ENCODE measurements around the gene FANCE. TPM values are rescaled to one million over a fixed set of nuclear protein-coding genes. Genes with fewer than 3 reads are reported as not detected.

Gene FANCE
- total and polyA plus RNA-seq, 9 of the 15 experiments (the other 6 are each of a cell fraction or from before 2014, with no cell fraction given) = 5.7 to 30.2 (median 17.0) TPM

GRCh38 chr6:35468181-35468979 is 16.2 kb downstream of the FANCE start, which contains the start of gene RPL10A (continued):
- TF ChIP-seq ZNF347 (CRISPR knock-in tag; IDR thresholded peaks at IDR 0.05; ENCODE audit: low read depth) (no peak; the same call in 1 of the 2 replicates), ZSCAN32 (CRISPR knock-in tag; IDR thresholded peaks at IDR 0.05) (no peak; the same call in 1 of the 2 replicates), JUNB (CRISPR knock-in tag; conservative IDR thresholded peaks at IDR 0.05) (no peak), ZFX (CRISPR knock-in tag; IDR thresholded peaks at IDR 0.05) (peak; percentile 95), THRAP3 (IDR thresholded peaks at IDR 0.05; ENCODE audit: borderline replicate concordance) (no peak), CHD1 (IDR thresholded peaks at IDR 0.05; ENCODE audit: low read length) (peak; percentile 95), ZNF224 (CRISPR knock-in tag; IDR thresholded peaks at IDR 0.05) (no peak), MAFF (IDR thresholded peaks at IDR 0.05; ENCODE audit: low read length) (peak; percentile 92), SMAD2 (IDR thresholded peaks at IDR 0.05; ENCODE audit: low read depth, low read length) (no peak), MTF1 (CRISPR knock-in tag; IDR thresholded peaks at IDR 0.05; ENCODE audit: borderline replicate concordance) (no peak), TCF3 (CRISPR knock-in tag; IDR thresholded peaks at IDR 0.05) (peak; percentile 34; the same call in 1 of the 2 replicates), ZNF696 (CRISPR knock-in tag; conservative IDR thresholded peaks at IDR 0.05) (no peak; the same call in 1 of the 2 replicates), SRSF3 (IDR thresholded peaks at IDR 0.05; ENCODE audit: insufficient read depth, low read length) (peak; percentile 98), CBX1 (IDR thresholded peaks at IDR 0.05; ENCODE audit: low read depth) (no peak; the same call in 1 of the 2 replicates), HNRNPL (IDR thresholded peaks at IDR 0.05; ENCODE audit: low read depth, low read length) (peak; percentile 87), HDAC6 (IDR thresholded peaks at IDR 0.05; ENCODE audit: low read depth, low read length) (no peak), ZNF124 (CRISPR knock-in tag; IDR thresholded peaks at IDR 0.05) (no peak), ZNF583 (CRISPR knock-in tag; IDR thresholded peaks at IDR 0.05) (peak; percentile 48; the same call in 1 of the 2 replicates), ELK1 (CRISPR knock-in tag; IDR thresholded peaks at IDR 0.05) (no peak), LCOR (CRISPR knock-in tag; IDR thresholded peaks at IDR 0.05) (peak; percentile 52; the same call in 1 of the 2 replicates), KAT8 (IDR thresholded peaks at IDR 0.05; ENCODE audit: low read depth) (no peak), TAF15 (IDR thresholded peaks at IDR 0.05; ENCODE audit: low read depth, low read length) (no peak), ZNF639 (CRISPR knock-in tag; conservative IDR thresholded peaks at IDR 0.05 in 1 of 2, IDR thresholded peaks at IDR 0.05 in 1 of 2) (peak in 1 of 2 experiments; percentile 78; a peak in 1 of 4 replicates), NR1H2 (CRISPR knock-in tag; IDR thresholded peaks at IDR 0.05) (peak; percentile 92; the same call in 1 of the 2 replicates), ZNF217 (CRISPR knock-in tag; IDR thresholded peaks at IDR 0.05) (no peak), ZNF699 (CRISPR knock-in tag; IDR thresholded peaks at IDR 0.05; ENCODE audit: insufficient replicate concordance) (no peak), CBFA2T2 (conservative IDR thresholded peaks at IDR 0.05) (no peak), NCOA4 (IDR thresholded peaks at IDR 0.05; ENCODE audit: partially characterized antibody) (no peak), ZNF12 (CRISPR knock-in tag; IDR thresholded peaks at IDR 0.05) (peak; percentile 88)
